Esophagus squamous epithelium (tissue), 5 donors: Measurements from ENCODE around the gene MGARP. TPM values are rescaled to one million over a fixed set of nuclear protein-coding genes. Genes with fewer than 3 reads are reported as not detected.
A peak's percentile ranks its signal among the peaks of the same experiment; 100 is the strongest.

Experiments used
- DNase-seq: peaks from one replicate; lab custom pipeline; 2025; lab: John Stamatoyannopoulos, UW
- H3K27ac ChIP-seq, 4 donors: fragments of 200-600 bp; sonication (generic); one replicate each; pipeline ENCODE4 v1.5.1; 2016 to 2019; ENCODE audit warnings: mild to moderate bottlenecking in 1 of 4
- H3K27me3 ChIP-seq, 4 donors: fragments of 200-600 bp; sonication (generic); 1 replicate in 3 of 4; 2 replicates in 1 of 4; pipeline versions ENCODE4 v1.5.1 to v1.6.0; 2017 to 2021; ENCODE audit warnings: antibody characterized with exemption in 1 of 4
- H3K36me3 ChIP-seq, 3 donors: fragments of 200-600 bp; sonication (generic); one replicate each; pipeline ENCODE4 v1.5.1; 2016 to 2019
- H3K4me1 ChIP-seq, 3 donors: fragments of 200-600 bp; sonication (generic); one replicate each; pipeline ENCODE4 v1.5.1; 2017 to 2019
- H3K4me3 ChIP-seq, 4 donors: fragments of 200-600 bp; sonication (generic); 1 replicate in 3 of 4; 2 replicates in 1 of 4; pipeline ENCODE4 v1.5.1; 2016 to 2019; ENCODE audit warnings: mild to moderate bottlenecking in 2 of 4, moderate library complexity in 1 of 4
- H3K9me3 ChIP-seq, 3 donors: fragments of 200-600 bp; sonication (generic); one replicate each; pipeline ENCODE4 v1.5.1; 2016 to 2019
- CTCF ChIP-seq, 6 experiments: fragments of 450-650 bp in 4 of 6; fragments of 200-600 bp in 2 of 6; sonication (generic) in 2 of 6; IDR thresholded peaks; one replicate each; pipeline ENCODE4 v1.5.1; 2016 to 2019; ENCODE audit warnings: antibody characterized with exemption in 6 of 6, mild to moderate bottlenecking in 4 of 6, moderate library complexity in 4 of 6
- POLR2A ChIP-seq, 4 donors: fragments of 450-650 bp; IDR thresholded peaks; one replicate each; pipeline ENCODE4 v1.6.1; 2017; ENCODE audit warnings: antibody characterized with exemption in 4 of 4, mild to moderate bottlenecking in 4 of 4, moderate library complexity in 3 of 4
- WGBS, 2 donors: methylation state at CpG; one replicate each; pipeline ENCODE4 v1.1.5; 2018; 5-methylcytosine and 5-hydroxymethylcytosine counted together
- intact Hi-C: fragments of 100-400 bp; cut with DNase I; formaldehyde crosslinking; loops from one replicate; pipeline ENCODE4 v1.15.0; 2022
- total RNA-seq, 4 donors: library from RNA; depleted of rRNA; stranded (reverse); fragments of >200 nt; gene quantifications; one replicate each; pipeline ENCODE4 v1.1.0, GENCODE V29; 2016
- donor health status: DM: yes; HTN: yes; CAD: no.

MGARP gene
- total RNA-seq, 4 donors from 2014 or later = 0.38 TPM; not detected in 3

- 88 to 91% methylated on average over 9 to 11 of the region's 11 CpGs for WGBS, 2 donors
- Histone ChIP-seq H3K9me3 (peaks cover 0 to 12% (median 0%) of the 10 kb centered on the region in 3 donors), H3K4me3 (no peak overlapping the region), H3K36me3 (no peaks in the 10 kb centered on the region), H3K27me3 (no peaks in the 10 kb centered on the region), H3K27ac (no peak overlapping the region), H3K4me1 (peaks cover 2 to 22% (median 4%) of the 10 kb centered on the region in 3 donors)
- DNase-seq = no peak
- intact Hi-C loops = no loop called here
- TF ChIP-seq CTCF (IDR thresholded peaks at IDR 0.05) (no peak), POLR2A (IDR thresholded peaks at IDR 0.05) (no peak)
Measured at GRCh38 chr4:139241086-139241783, 38.8 kb downstream of the MGARP start.

GRCh38 chr4:139239127-139239772 lies 40.8 kb downstream of the MGARP start:
- Histone ChIP-seq H3K4me3 (no peak overlapping the region), H3K4me1 (peaks cover 2 to 20% (median 4%) of the 10 kb centered on the region in 3 donors), H3K9me3 (peaks cover 0 to 12% (median 0%) of the 10 kb centered on the region in 3 donors), H3K36me3 (no peaks in the 10 kb centered on the region), H3K27me3 (no peaks in the 10 kb centered on the region), H3K27ac (no peak overlapping the region)
- WGBS, 2 donors = 70 to 76% methylated on average over 7 of the region's 7 CpGs
- DNase-seq = no peak
- TF ChIP-seq POLR2A (IDR thresholded peaks at IDR 0.05) (no peak), CTCF (IDR thresholded peaks at IDR 0.05) (no peak)
- intact Hi-C loops = no loop called here

GRCh38 chr4:139234253-139234652 lies 45.8 kb downstream of the MGARP start:
- H3K36me3 ChIP-seq = no peaks in the 10 kb centered on the region
- TF ChIP-seq CTCF (IDR thresholded peaks at IDR 0.05) (no peak), POLR2A (IDR thresholded peaks at IDR 0.05) (no peak)
- intact Hi-C loops = no loop called here
- no peaks in the 10 kb centered on the region for H3K4me1 ChIP-seq
- H3K4me3 ChIP-seq = no peak overlapping the region
- DNase-seq = no peak
- peaks cover 0 to 10% (median 0%) of the 10 kb centered on the region in 3 donors for H3K9me3 ChIP-seq
- no peak overlapping the region for H3K27ac ChIP-seq
- H3K27me3 ChIP-seq = no peaks in the 10 kb centered on the region
- WGBS, 2 donors = 69 to 88% methylated on average over 3 of the region's 3 CpGs

- TF ChIP-seq CTCF (IDR thresholded peaks at IDR 0.05) = peak; percentile 53 to 83 (median 73)
- TF ChIP-seq POLR2A (IDR thresholded peaks at IDR 0.05) = no peak
- Histone ChIP-seq H3K36me3 (no peaks in the 10 kb centered on the region), H3K4me1 (no peaks in the 10 kb centered on the region), H3K4me3 (no peak overlapping the region), H3K27ac (no peak overlapping the region), H3K27me3 (no peaks in the 10 kb centered on the region), H3K9me3 (no peaks in the 10 kb centered on the region)
- 28 to 34% methylated on average over 3 of the region's 3 CpGs for WGBS, 2 donors
- intact Hi-C loops = loop anchor here (5.0 kb wide), 1 partner anchor 68 kb away; no protein-coding TSS in a partner anchor
- DNase-seq = no peak
Measured at GRCh38 chr4:139229534-139230039, 50.4 kb downstream of the MGARP start.
